HG02759 (cell line): ENCODE results near the gene MECR.

Source experiments
- ATAC-seq: cut with Tn5 transposase; IDR thresholded peaks from one replicate; pipeline ENCODE4 v1.9.1; 2021; ENCODE audit warnings: mild to moderate bottlenecking, moderate library complexity; ENCODE audit not compliant: unreplicated experiment

Gene MECR

GRCh38 chr1:29230553-29231378, at the start of gene MECR:
Gene MECR (minus strand): TSS chr1:29230934. CDS start chr1:29230906, 28 bp downstream.
- peak; percentile 93 for ATAC-seq

GRCh38 chr1:29279951-29280391, 49.2 kb upstream of the MECR start:
- ATAC-seq = no peak

- no peak for ATAC-seq
Observed at GRCh38 chr1:29279406-29279805, 48.7 kb upstream of the MECR start.

- no peak for ATAC-seq
Observed at GRCh38 chr1:29278124-29278523, 47.4 kb upstream of the MECR start.

- no peak for ATAC-seq
Observed at GRCh38 chr1:29275435-29275834, 44.7 kb upstream of the MECR start.

- ATAC-seq = no peak
Observed at GRCh38 chr1:29272147-29272907, 41.6 kb upstream of the MECR start.

GRCh38 chr1:29271724-29272123, 41.0 kb upstream of the MECR start:
- no peak for ATAC-seq

GRCh38 chr1:29270929-29271521, 40.3 kb upstream of the MECR start:
- no peak for ATAC-seq

GRCh38 chr1:29269382-29269781, 38.6 kb upstream of the MECR start:
- ATAC-seq = no peak

- ATAC-seq = no peak
Observed at GRCh38 chr1:29267321-29268070, 36.8 kb upstream of the MECR start.

- ATAC-seq = no peak
Observed at GRCh38 chr1:29266912-29267311, 36.2 kb upstream of the MECR start.

- ATAC-seq = no peak
Observed at GRCh38 chr1:29264773-29265389, 34.1 kb upstream of the MECR start.

- no peak for ATAC-seq
Observed at GRCh38 chr1:29260531-29260930, 29.8 kb upstream of the MECR start.

GRCh38 chr1:29259802-29260441, 29.2 kb upstream of the MECR start:
- ATAC-seq = no peak

- ATAC-seq = no peak
Observed at GRCh38 chr1:29258976-29259801, 28.5 kb upstream of the MECR start.

GRCh38 chr1:29258189-29258975, 27.6 kb upstream of the MECR start:
- ATAC-seq = no peak

- no peak for ATAC-seq
Observed at GRCh38 chr1:29256979-29257804, 26.5 kb upstream of the MECR start.

GRCh38 chr1:29256394-29256793, 25.7 kb upstream of the MECR start:
- ATAC-seq = no peak
